K562 (cell line): Measurements from ENCODE around the gene ARHGAP26. TPM values are rescaled to one million over a fixed set of nuclear protein-coding genes. Genes with fewer than 3 reads are reported as not detected.

Experiments
- ATF1 ChIP-seq, 2 experiments: fragments of 450-650 bp in 1 of 2; IDR thresholded peaks; 2 replicates each; pipeline ENCODE4 v1.6.1; 2016; ENCODE audit warnings: missing compliant biosample characterization in 1 of 2, missing genetic modification characterization in 1 of 2
- DLX4 ChIP-seq: fragments of 250-450 bp; sonication (Bioruptor Pico); IDR thresholded peaks from 2 replicates; pipeline ENCODE4 v1.6.1; 2021; ENCODE audit warnings: mild to moderate bottlenecking
- E2F1 ChIP-seq: sonication (generic); formaldehyde crosslinking; IDR thresholded peaks from 2 replicates; pipeline ENCODE4 v1.8.1; 2023; ENCODE audit warnings: mild to moderate bottlenecking, missing genetic modification reagents, moderate library complexity
- ELF1 ChIP-seq: fragments of 200-800 bp; sonication (Bioruptor generic); IDR thresholded peaks from 2 replicates; pipeline ENCODE4 v1.6.1; 2016; ENCODE audit warnings: missing genetic modification characterization, missing compliant biosample characterization
- GATAD2B ChIP-seq: fragments of 450-650 bp; IDR thresholded peaks from 2 replicates; pipeline ENCODE4 v1.6.1; 2017; ENCODE audit warnings: mild to moderate bottlenecking, borderline replicate concordance
- IFI16 ChIP-seq: fragments of 250-450 bp; sonication (Bioruptor Pico); IDR thresholded peaks from 2 replicates; pipeline ENCODE4 v2.1.2; 2022; ENCODE audit warnings: mild to moderate bottlenecking, inconsistent platforms
- MAFG ChIP-seq: fragments of 450-650 bp; conservative IDR thresholded peaks from 2 replicates; pipeline ENCODE4 v1.6.1; 2016; ENCODE audit warnings: missing genetic modification characterization, missing compliant biosample characterization
- MLX ChIP-seq, 2 experiments: fragments of 450-650 bp in 1 of 2; sonication (generic) in 1 of 2; formaldehyde crosslinking; conservative IDR thresholded peaks; 2 replicates each; pipeline versions ENCODE4 v1.4.0 to v1.8.1; 2020 to 2022; ENCODE audit warnings: mild to moderate bottlenecking in 1 of 2, missing genetic modification reagents in 1 of 2
- NFE2 ChIP-seq: IDR thresholded peaks from 2 replicates; pipeline ENCODE4 v1.6.1; 2014; ENCODE audit warnings: antibody characterized with exemption, low read depth
- POLR2B ChIP-seq: fragments of 450-650 bp; IDR thresholded peaks from 2 replicates; pipeline ENCODE4 v1.6.1; 2018; ENCODE audit warnings: low read depth; ENCODE audit not compliant: partially characterized antibody
- TAL1 ChIP-seq: fragments of 450-650 bp; IDR thresholded peaks from 2 replicates; pipeline ENCODE4 v1.6.1; 2016; ENCODE audit warnings: mild to moderate bottlenecking
- TEAD1 ChIP-seq, 2 experiments: fragments of 450-650 bp in 1 of 2; sonication (generic) in 1 of 2; formaldehyde crosslinking; IDR thresholded peaks; 2 replicates each; pipeline versions ENCODE4 v1.4.0 to v1.8.0; 2020 to 2022; ENCODE audit warnings: mild to moderate bottlenecking in 2 of 2, missing genetic modification reagents in 1 of 2
- THRAP3 ChIP-seq: fragments of 450-650 bp; IDR thresholded peaks from 2 replicates; pipeline ENCODE4 v1.6.1; 2016; ENCODE audit warnings: mild to moderate bottlenecking, inconsistent platforms, borderline replicate concordance
- ZKSCAN1 ChIP-seq: fragments of 150-350 bp; IDR thresholded peaks from 2 replicates; pipeline ENCODE4 v1.6.1; 2016; ENCODE audit warnings: low read depth, low read length
- ZNF398 ChIP-seq: fragments of 250-450 bp; sonication (Bioruptor Pico); IDR thresholded peaks from 2 replicates; pipeline ENCODE4 v1.8.0; 2021; ENCODE audit warnings: moderate library complexity, mild to moderate bottlenecking, inconsistent platforms
- ZNF41 ChIP-seq: fragments of 250-450 bp; sonication (Bioruptor Pico); conservative IDR thresholded peaks from 2 replicates; pipeline ENCODE4 v1.4.0; 2020; ENCODE audit warnings: mild to moderate bottlenecking
- ZNF561 ChIP-seq: fragments of 450-650 bp; formaldehyde crosslinking; conservative IDR thresholded peaks from 2 replicates; pipeline ENCODE4 v1.4.0; 2020; ENCODE audit warnings: mild to moderate bottlenecking, moderate library complexity
- ZNF586 ChIP-seq: fragments of 450-650 bp; formaldehyde crosslinking; conservative IDR thresholded peaks from 2 replicates; pipeline ENCODE4 v1.4.0; 2020; ENCODE audit warnings: mild to moderate bottlenecking, moderate library complexity
- polyA plus RNA-seq, 8 experiments: library from polyadenylated mRNA; depleted of rRNA in 4 of 8; stranded (reverse) in 5 of 8; unstranded in 3 of 8; fragments of >200 nt; fragmentation: Nextera tagmentation in 2 of 8; fragmentation: Illumina TruSeq in 1 of 8; extraction: Ambion mirVana in 2 of 8; extraction: Trizol in 1 of 8; gene quantifications; 2 replicates each; pipeline versions ENCODE4 v1.2.1 to v1.2.3, GENCODE V29; 2011 to 2014; ENCODE audit warnings: inconsistent platforms in 1 of 8, missing spikeins in 1 of 8
- total RNA-seq, 7 experiments: library from RNA; depleted of rRNA in 6 of 7; stranded (reverse); fragments of >200 nt in 6 of 7; fragmentation: Illumina TruSeq in 2 of 7; extraction: Trizol in 2 of 7; gene quantifications; 2 replicates each; pipeline versions ENCODE4 v1.2.1 to v1.2.3, GENCODE V29; 2011 to 2021; ENCODE audit warnings: low replicate concordance in 1 of 7

The ARHGAP26 gene
- total and polyA plus RNA-seq, 9 of the 15 experiments (the other 6 are each of a cell fraction or from before 2014, with no cell fraction given): 0.13 to 1.1 (median 0.55) TPM

GRCh38 chr5:142743592-142744441 is 26.4 kb upstream of the ARHGAP26 start (continued):
- TF ChIP-seq DLX4 (CRISPR knock-in tag) (no peak), ATF1 (CRISPR knock-in tag; IDR thresholded peaks at IDR 0.05) (no peak), ATF1 (tag; IDR thresholded peaks at IDR 0.05) (no peak), THRAP3 (no peak), GATAD2B (no peak), ZNF561 (CRISPR knock-in tag) (no peak), NFE2 (no peak), MLX (CRISPR knock-in tag; conservative IDR thresholded peaks at IDR 0.05) (no peak), ZNF398 (CRISPR knock-in tag) (no peak), ZKSCAN1 (no peak), MAFG (tag) (no peak), ZNF586 (CRISPR knock-in tag) (no peak), E2F1 (CRISPR knock-in tag) (no peak), TEAD1 (CRISPR knock-in tag; IDR thresholded peaks at IDR 0.05) (no peak), TAL1 (no peak), IFI16 (CRISPR knock-in tag) (no peak), ELF1 (tag) (0 out of 2 replicates have a peak, but pooled peaks have one; percentile 27), POLR2B (no peak), ZNF41 (CRISPR knock-in tag) (no peak)
